ENCODE data around the gene ATP9B. TPM values are rescaled to one million over a fixed set of nuclear protein-coding genes. Genes with fewer than 3 reads are reported as not detected.

The ATP9B gene
- total RNA-seq, 6 experiments from 2014 or later: 13.6 to 25.7 (median 14.5) TPM

DNA sequence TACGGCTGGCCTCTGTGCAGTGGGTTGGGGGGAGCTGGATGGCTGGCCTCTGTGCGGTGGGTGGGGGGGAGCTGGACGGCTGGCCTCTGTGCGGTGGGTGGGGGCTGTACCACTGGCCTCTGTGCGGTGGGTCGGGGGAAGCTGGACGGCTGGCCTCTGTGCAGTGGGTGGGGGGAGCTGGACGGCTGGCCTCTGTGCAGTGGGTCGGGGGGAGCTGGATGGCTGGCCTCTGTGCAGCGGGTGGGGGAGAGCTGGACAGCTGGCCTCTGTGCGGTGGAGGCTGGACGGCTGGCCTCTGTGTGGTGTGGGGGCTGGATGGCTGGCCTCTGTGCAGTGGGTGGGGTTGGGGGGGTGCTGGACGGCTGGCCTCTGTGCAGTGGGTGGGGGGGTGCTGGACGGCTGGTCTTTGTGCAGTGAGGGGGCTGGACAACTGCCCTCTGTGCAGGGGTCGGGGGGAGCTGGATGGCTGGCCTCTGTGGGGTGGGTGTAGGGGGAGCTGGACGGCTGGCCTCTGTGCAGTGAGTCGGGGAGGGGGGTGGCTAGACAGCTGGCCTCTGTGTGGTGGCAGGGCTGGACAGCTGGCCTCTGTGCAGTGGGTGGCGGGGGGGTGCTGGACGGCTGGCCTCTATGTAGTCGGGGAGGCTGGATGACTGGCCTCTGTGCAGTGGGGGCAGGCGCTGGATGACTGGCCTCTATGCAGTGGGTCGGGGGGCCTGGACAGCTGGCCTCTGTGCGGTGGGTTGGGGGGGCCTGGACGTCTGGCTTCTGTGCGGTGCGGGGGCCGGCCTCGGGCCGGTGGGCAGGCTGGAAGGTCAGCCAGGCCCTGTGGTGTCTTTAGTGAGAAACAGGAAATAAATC, 358.4 kb downstream of the ATP9B start:
- Histone ChIP-seq H3K9me3 (no peaks in the 10 kb centered on the region), H3K36me3 (no peaks in the 10 kb centered on the region), H3K4me1 (no peaks in the 10 kb centered on the region), H3K27me3 (no peaks in the 10 kb centered on the region), H3K4me3 (no peak overlapping the region), H3K27ac (no peak overlapping the region)
- DNase-seq (no peak), ATAC-seq (no peak)
- WGBS (ENCODE audit: insufficient coverage, low coverage, low lambda C conversion rate, missing lambda C conversion rate): 81% methylated on average over 12 of the region's 29 CpGs
- intact Hi-C loops (cut with DNase I): no loop called here
- TF ChIP-seq, protein P1, sequence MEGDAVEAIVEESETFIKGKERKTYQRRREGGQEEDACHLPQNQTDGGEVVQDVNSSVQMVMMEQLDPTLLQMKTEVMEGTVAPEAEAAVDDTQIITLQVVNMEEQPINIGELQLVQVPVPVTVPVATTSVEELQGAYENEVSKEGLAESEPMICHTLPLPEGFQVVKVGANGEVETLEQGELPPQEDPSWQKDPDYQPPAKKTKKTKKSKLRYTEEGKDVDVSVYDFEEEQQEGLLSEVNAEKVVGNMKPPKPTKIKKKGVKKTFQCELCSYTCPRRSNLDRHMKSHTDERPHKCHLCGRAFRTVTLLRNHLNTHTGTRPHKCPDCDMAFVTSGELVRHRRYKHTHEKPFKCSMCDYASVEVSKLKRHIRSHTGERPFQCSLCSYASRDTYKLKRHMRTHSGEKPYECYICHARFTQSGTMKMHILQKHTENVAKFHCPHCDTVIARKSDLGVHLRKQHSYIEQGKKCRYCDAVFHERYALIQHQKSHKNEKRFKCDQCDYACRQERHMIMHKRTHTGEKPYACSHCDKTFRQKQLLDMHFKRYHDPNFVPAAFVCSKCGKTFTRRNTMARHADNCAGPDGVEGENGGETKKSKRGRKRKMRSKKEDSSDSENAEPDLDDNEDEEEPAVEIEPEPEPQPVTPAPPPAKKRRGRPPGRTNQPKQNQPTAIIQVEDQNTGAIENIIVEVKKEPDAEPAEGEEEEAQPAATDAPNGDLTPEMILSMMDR (IDR thresholded peaks at IDR 0.05): no peak
- TF ChIP-seq POLR2A (IDR thresholded peaks at IDR 0.05): no peak

Other genes starting within 250 kb of the ATP9B start
- gene SALL3, start 89.6 kb upstream of the ATP9B start, total RNA-seq: not detected

All from right lobe of liver (tissue), 6 donors.